ENCODE results near the gene NCOR2. TPM values are rescaled to one million over a fixed set of nuclear protein-coding genes. Genes with fewer than 3 reads are reported as not detected.

The NCOR2 gene
- total and polyA plus RNA-seq, 2 donors (not counting 1 experiment from before 2014, with no cell fraction given) = 25.9 to 144 TPM

- ATAC-seq (ENCODE audit: low read depth) (no peak), DNase-seq (no peak)
- no peak overlapping the region for H3K9ac ChIP-seq (ENCODE audit: low read length)
- H3K4me3 Mint-ChIP-seq = no peak overlapping the region
- no peaks in the 10 kb centered on the region for H3K9me3 Mint-ChIP-seq (ENCODE audit: insufficient read depth)
- no peak for TF ChIP-seq EZH2 (IDR thresholded peaks at IDR 0.05; ENCODE audit: borderline replicate concordance, insufficient read depth, low read depth, low read length, poor library complexity, severe bottlenecking)
- TF ChIP-seq, protein P1, sequence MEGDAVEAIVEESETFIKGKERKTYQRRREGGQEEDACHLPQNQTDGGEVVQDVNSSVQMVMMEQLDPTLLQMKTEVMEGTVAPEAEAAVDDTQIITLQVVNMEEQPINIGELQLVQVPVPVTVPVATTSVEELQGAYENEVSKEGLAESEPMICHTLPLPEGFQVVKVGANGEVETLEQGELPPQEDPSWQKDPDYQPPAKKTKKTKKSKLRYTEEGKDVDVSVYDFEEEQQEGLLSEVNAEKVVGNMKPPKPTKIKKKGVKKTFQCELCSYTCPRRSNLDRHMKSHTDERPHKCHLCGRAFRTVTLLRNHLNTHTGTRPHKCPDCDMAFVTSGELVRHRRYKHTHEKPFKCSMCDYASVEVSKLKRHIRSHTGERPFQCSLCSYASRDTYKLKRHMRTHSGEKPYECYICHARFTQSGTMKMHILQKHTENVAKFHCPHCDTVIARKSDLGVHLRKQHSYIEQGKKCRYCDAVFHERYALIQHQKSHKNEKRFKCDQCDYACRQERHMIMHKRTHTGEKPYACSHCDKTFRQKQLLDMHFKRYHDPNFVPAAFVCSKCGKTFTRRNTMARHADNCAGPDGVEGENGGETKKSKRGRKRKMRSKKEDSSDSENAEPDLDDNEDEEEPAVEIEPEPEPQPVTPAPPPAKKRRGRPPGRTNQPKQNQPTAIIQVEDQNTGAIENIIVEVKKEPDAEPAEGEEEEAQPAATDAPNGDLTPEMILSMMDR (IDR thresholded peaks at IDR 0.05) = no peak
- no peaks in the 10 kb centered on the region for H4K20me1 ChIP-seq (ENCODE audit: control insufficient read depth, insufficient read depth, low read length, poor library complexity, severe bottlenecking)
- POLR2A ChIA-PET = no interaction called here
- peaks cover 27 to 28% of the 10 kb centered on the region in 2 donors for H3K4me1 ChIP-seq (ENCODE audit: control insufficient read depth in 2 of 2, insufficient read depth in 2 of 2, low read length in 2 of 2)
- CTCF ChIA-PET = no interaction called here
- H3K27ac ChIP-seq (ENCODE audit: low read length in 2 of 2) = no peak overlapping the region
- H3K4me2 ChIP-seq (replicated peaks; ENCODE audit: low read depth, low read length, poor library complexity, severe bottlenecking) = no peak overlapping the region
- no peaks in the 10 kb centered on the region for H3K9me3 ChIP-seq (ENCODE audit: control extremely low read depth in 1 of 3, control insufficient read depth in 2 of 3, insufficient read depth in 1 of 3, low read length in 2 of 3)
- peaks cover 24% of the 10 kb centered on the region for H3K4me1 Mint-ChIP-seq
- H3K36me3 ChIP-seq (replicated peaks in 1 of 2; ENCODE audit: control extremely low read depth in 1 of 2, control insufficient read depth in 1 of 2, extremely low read depth in 1 of 2, insufficient read depth in 2 of 2, low read length in 1 of 2) = no peaks in the 10 kb centered on the region
- peak overlapping the region; percentile 15 for H3K27ac Mint-ChIP-seq
- peaks cover 0 to 4% (median 0%) of the 10 kb centered on the region in 4 experiments for H3K27me3 ChIP-seq (replicated peaks in 1 of 4; ENCODE audit: control extremely low read depth in 1 of 4, control insufficient read depth in 3 of 4, insufficient read depth in 4 of 4, low read length in 3 of 4)
- intact Hi-C loops (cut with micrococcal nuclease) = no loop called here
- H3K4me3 ChIP-seq (ENCODE audit: control extremely low read depth in 1 of 5, extremely low read depth in 1 of 5, insufficient read depth in 1 of 5, low read depth in 2 of 5, low read length in 4 of 5) = no peak overlapping the region
- H2AFZ ChIP-seq (ENCODE audit: insufficient read depth, low read depth, low read length, poor library complexity, severe bottlenecking) = no peak overlapping the region
- H3K79me2 ChIP-seq (ENCODE audit: control insufficient read depth, insufficient read depth, low read length) = no peaks in the 10 kb centered on the region
- H3K27me3 Mint-ChIP-seq = peaks cover 10% of the 10 kb centered on the region
- WGBS (ENCODE audit: insufficient coverage) = 61% methylated on average over 12 of the region's 13 CpGs
Measured at GRCh38 chr12:124605150-124605882, 37.9 kb upstream of the NCOR2 start.

- Histone ChIP-seq H3K4me3 (ENCODE audit: control extremely low read depth in 1 of 5, extremely low read depth in 1 of 5, insufficient read depth in 1 of 5, low read depth in 2 of 5, low read length in 4 of 5) (no peak overlapping the region), H3K4me2 (replicated peaks; ENCODE audit: low read depth, low read length, poor library complexity, severe bottlenecking) (no peak overlapping the region), H3K4me1 (ENCODE audit: control insufficient read depth in 2 of 2, insufficient read depth in 2 of 2, low read length in 2 of 2) (peaks cover 17 to 18% of the 10 kb centered on the region in 2 donors), H3K79me2 (ENCODE audit: control insufficient read depth, insufficient read depth, low read length) (no peaks in the 10 kb centered on the region), H4K20me1 (ENCODE audit: control insufficient read depth, insufficient read depth, low read length, poor library complexity, severe bottlenecking) (no peaks in the 10 kb centered on the region), H3K9ac (ENCODE audit: low read length) (no peak overlapping the region), H2AFZ (ENCODE audit: insufficient read depth, low read depth, low read length, poor library complexity, severe bottlenecking) (no peak overlapping the region), H3K9me3 (ENCODE audit: control extremely low read depth in 1 of 3, control insufficient read depth in 2 of 3, insufficient read depth in 1 of 3, low read length in 2 of 3) (peaks cover 0 to 4% (median 0%) of the 10 kb centered on the region in 3 donors), H3K27me3 (replicated peaks in 1 of 4; ENCODE audit: control extremely low read depth in 1 of 4, control insufficient read depth in 3 of 4, insufficient read depth in 4 of 4, low read length in 3 of 4) (peaks cover 0 to 4% (median 0%) of the 10 kb centered on the region in 4 experiments), H3K36me3 (replicated peaks in 1 of 2; ENCODE audit: control extremely low read depth in 1 of 2, control insufficient read depth in 1 of 2, extremely low read depth in 1 of 2, insufficient read depth in 2 of 2, low read length in 1 of 2) (no peaks in the 10 kb centered on the region), H3K27ac (ENCODE audit: low read length in 2 of 2) (no peak overlapping the region)
- H3K4me3 Mint-ChIP-seq = no peak overlapping the region
- ATAC-seq (ENCODE audit: low read depth) = no peak
- POLR2A ChIA-PET = no interaction called here
- CTCF ChIA-PET = no interaction called here
- DNase-seq = no peak
- H3K4me1 Mint-ChIP-seq = peaks cover 17% of the 10 kb centered on the region
- no peak overlapping the region for H3K27ac Mint-ChIP-seq
- 80% methylated on average over 2 of the region's 6 CpGs for WGBS (ENCODE audit: insufficient coverage)
- peaks cover 11% of the 10 kb centered on the region for H3K27me3 Mint-ChIP-seq
- TF ChIP-seq, protein P1 (IDR thresholded peaks at IDR 0.05) = no peak
- no peak for TF ChIP-seq EZH2 (IDR thresholded peaks at IDR 0.05; ENCODE audit: borderline replicate concordance, insufficient read depth, low read depth, low read length, poor library complexity, severe bottlenecking)
- no peaks in the 10 kb centered on the region for H3K9me3 Mint-ChIP-seq (ENCODE audit: insufficient read depth)
- intact Hi-C loops (cut with micrococcal nuclease) = no loop called here
Measured at GRCh38 chr12:124604264-124604680, 36.9 kb upstream of the NCOR2 start.

Data from B cell (primary cell).